Right lobe of liver (tissue), 6 donors: ENCODE results near the gene PPP1R1B. TPM values are rescaled to one million over a fixed set of nuclear protein-coding genes. Genes with fewer than 3 reads are reported as not detected.

ENCODE experiments used
- ATAC-seq, 4 donors: fragments of 200-7000 bp; cut with Tn5 transposase; one replicate each; pipeline ENCODE4 v1.9.1; 2020; ENCODE audit warnings: mild to moderate bottlenecking in 4 of 4, moderate library complexity in 4 of 4
- DNase-seq, 3 donors: peaks; one replicate each; pipeline ENCODE4 v3.0.0-alpha.2; 2020
- H3K27ac ChIP-seq, 3 donors: fragments of 200-600 bp; one replicate each; pipeline ENCODE4 v1.8.0; 2022
- H3K27me3 ChIP-seq, 2 donors: fragments of 200-600 bp; one replicate each; pipeline ENCODE4 v1.8.0; 2022
- H3K36me3 ChIP-seq, 4 donors: fragments of 200-600 bp; sonication (generic) in 1 of 4; one replicate each; pipeline versions ENCODE4 v1.5.1 to v1.8.0; 2017 to 2022; ENCODE audit warnings: control low read depth in 1 of 4
- H3K4me1 ChIP-seq, 4 donors: fragments of 200-600 bp; sonication (generic) in 1 of 4; one replicate each; pipeline versions ENCODE4 v1.5.1 to v1.8.0; 2017 to 2022; ENCODE audit warnings: control low read depth in 1 of 4
- H3K4me3 ChIP-seq, 3 donors: fragments of 200-600 bp; one replicate each; pipeline ENCODE4 v1.8.0; 2022
- H3K9me3 ChIP-seq, 4 donors: fragments of 200-600 bp; sonication (generic) in 1 of 4; one replicate each; pipeline versions ENCODE4 v1.5.1 to v1.8.0; 2017 to 2022; ENCODE audit warnings: control low read depth in 1 of 4
- POLR2A ChIP-seq: fragments of 450-650 bp; IDR thresholded peaks from one replicate; pipeline ENCODE4 v1.6.1; 2017; ENCODE audit warnings: antibody characterized with exemption, mild to moderate bottlenecking
- WGBS: methylation state at CpG from one replicate; pipeline ENCODE4 v1.1.6; 2018; ENCODE audit warnings: low coverage, low lambda C conversion rate; ENCODE audit not compliant: insufficient coverage; ENCODE audit errors: missing lambda C conversion rate; 5-methylcytosine and 5-hydroxymethylcytosine counted together
- intact Hi-C, 2 donors: fragments of 100-400 bp; cut with DNase I; formaldehyde crosslinking; loops; one replicate each; pipeline versions ENCODE4 v1.11.2 to v1.14.1; 2022
- total RNA-seq, 6 experiments: library from RNA; depleted of rRNA in 2 of 6; stranded (reverse); fragments of >200 nt in 2 of 6; fragmentation: NEBNext Ultra II Directional in 3 of 6; extraction: Animal tissue kit (Norgen Biotek cat#: 25700) in 3 of 6; gene quantifications; one replicate each; pipeline versions ENCODE4 v1.1.0 to v1.2.4, GENCODE V29; 2016 to 2023
- TF ChIP-seq, protein P1 (sequence below), 4 donors: fragments of 200-600 bp in 3 of 4; fragments of 450-650 bp in 1 of 4; IDR thresholded peaks; one replicate each; pipeline versions ENCODE4 v1.5.1 to v1.8.0; 2016 to 2022; ENCODE audit warnings: antibody characterized with exemption in 4 of 4, mild to moderate bottlenecking in 2 of 4
- donor health status: DM: no; HTN: yes; CAD: no.
- donor health status: DM: no; HTN: no; CAD: no.
- donor health status: DM: no; HTN: no; CAD: no.
- donor health status: DM: no; HTN: yes; CAD: no.
- donor health status: DM: no; HTN: yes; CAD: no.

Gene PPP1R1B
- total RNA-seq, 6 experiments from 2014 or later = 0.46 TPM; not detected in 5

DNA sequence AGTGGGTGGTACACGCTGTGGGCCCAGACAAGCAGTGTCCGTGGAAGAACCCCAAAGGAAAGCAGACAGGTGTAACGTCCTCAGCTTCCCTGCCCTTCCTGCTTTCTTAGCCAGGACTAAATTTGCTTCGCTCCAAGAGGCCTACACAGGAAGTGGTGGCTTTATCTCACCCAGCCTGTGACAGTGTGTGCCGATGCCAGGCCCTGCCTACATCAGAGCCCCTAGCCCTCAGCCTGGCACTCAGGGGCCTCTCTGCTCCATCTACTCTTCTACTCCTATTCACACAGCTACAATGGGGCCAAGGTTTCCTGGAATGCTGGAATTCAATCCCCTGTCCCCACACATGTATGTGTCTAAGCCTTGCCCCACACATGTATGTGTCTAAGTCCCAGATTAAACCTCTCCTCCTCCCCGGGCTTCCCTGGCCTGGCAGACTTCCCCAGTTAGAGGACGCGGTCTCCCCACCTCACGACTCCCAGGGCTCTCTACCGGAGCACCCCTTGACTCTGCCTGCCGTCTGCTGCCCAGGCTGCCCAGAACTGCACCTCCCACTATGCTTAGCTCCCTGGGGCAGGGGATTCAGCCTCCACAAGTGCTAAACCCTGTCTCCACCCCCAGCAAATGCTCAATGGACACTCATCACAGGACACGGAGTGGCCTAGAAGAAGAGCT lies 52.9 kb downstream of the PPP1R1B start:
- ATAC-seq = peak in 2 of 4 donors; percentile 17 to 19
- peak in 2 of 3 donors; percentile 14 to 49 for DNase-seq
- no peaks in the 10 kb centered on the region for H3K36me3 ChIP-seq
- H3K27me3 ChIP-seq = no peaks in the 10 kb centered on the region
- intact Hi-C loops = loop anchor here in 1 of 2 donors (10.0 kb wide), 1 partner anchor 55 kb away; the partner anchor contains the start of gene PPP1R1B
- no peak for TF ChIP-seq POLR2A
- TF ChIP-seq, protein P1, sequence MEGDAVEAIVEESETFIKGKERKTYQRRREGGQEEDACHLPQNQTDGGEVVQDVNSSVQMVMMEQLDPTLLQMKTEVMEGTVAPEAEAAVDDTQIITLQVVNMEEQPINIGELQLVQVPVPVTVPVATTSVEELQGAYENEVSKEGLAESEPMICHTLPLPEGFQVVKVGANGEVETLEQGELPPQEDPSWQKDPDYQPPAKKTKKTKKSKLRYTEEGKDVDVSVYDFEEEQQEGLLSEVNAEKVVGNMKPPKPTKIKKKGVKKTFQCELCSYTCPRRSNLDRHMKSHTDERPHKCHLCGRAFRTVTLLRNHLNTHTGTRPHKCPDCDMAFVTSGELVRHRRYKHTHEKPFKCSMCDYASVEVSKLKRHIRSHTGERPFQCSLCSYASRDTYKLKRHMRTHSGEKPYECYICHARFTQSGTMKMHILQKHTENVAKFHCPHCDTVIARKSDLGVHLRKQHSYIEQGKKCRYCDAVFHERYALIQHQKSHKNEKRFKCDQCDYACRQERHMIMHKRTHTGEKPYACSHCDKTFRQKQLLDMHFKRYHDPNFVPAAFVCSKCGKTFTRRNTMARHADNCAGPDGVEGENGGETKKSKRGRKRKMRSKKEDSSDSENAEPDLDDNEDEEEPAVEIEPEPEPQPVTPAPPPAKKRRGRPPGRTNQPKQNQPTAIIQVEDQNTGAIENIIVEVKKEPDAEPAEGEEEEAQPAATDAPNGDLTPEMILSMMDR (IDR thresholded peaks at IDR 0.05) = no peak
- WGBS = 30% methylated on average over 2 of the region's 12 CpGs
- H3K9me3 ChIP-seq = no peaks in the 10 kb centered on the region
- H3K4me3 ChIP-seq = no peak overlapping the region
- H3K4me1 ChIP-seq = no peaks in the 10 kb centered on the region
- no peak overlapping the region for H3K27ac ChIP-seq

DNA sequence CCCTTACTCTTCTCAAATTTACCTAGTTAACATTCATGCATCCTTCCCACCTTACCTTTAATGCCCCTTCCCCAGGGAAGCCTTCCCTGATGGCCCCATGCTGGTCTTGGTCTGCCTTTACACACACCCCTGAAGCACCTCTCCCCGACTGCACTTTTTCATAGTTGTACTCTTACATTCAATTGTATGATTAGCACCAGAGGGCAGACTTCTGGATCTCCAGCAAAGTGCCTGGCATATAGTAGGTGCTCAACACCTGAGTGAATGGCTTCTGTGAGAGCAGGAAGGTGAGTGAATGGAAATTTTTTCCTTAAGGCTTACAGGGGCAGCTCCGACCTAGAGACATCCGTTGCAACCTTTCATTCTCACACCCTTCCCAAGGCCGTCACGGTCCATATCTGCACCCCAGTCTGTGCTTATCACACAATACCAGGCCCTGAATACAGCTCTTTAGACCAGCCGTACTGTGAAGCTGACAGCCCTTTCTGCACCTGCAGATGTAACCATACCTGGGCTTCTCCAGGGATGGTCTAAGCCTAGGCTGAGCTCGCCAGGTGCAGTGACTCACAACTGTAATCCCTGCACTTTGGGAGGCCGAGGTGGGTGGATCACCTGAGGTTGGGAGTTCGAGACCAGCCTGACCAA lies 56.7 kb downstream of the PPP1R1B start:
- no peaks in the 10 kb centered on the region for H3K9me3 ChIP-seq
- 98% methylated on average over 5 of the region's 9 CpGs for WGBS
- no peaks in the 10 kb centered on the region for H3K27me3 ChIP-seq
- no peak overlapping the region for H3K27ac ChIP-seq
- intact Hi-C loops = no loop called here
- DNase-seq (no peak), ATAC-seq (no peak)
- TF ChIP-seq, protein P1 (IDR thresholded peaks at IDR 0.05) = no peak
- TF ChIP-seq POLR2A = no peak
- no peak overlapping the region for H3K4me3 ChIP-seq
- H3K4me1 ChIP-seq = peaks cover 0 to 10% (median 0%) of the 10 kb centered on the region in 4 donors
- H3K36me3 ChIP-seq = no peaks in the 10 kb centered on the region

DNA sequence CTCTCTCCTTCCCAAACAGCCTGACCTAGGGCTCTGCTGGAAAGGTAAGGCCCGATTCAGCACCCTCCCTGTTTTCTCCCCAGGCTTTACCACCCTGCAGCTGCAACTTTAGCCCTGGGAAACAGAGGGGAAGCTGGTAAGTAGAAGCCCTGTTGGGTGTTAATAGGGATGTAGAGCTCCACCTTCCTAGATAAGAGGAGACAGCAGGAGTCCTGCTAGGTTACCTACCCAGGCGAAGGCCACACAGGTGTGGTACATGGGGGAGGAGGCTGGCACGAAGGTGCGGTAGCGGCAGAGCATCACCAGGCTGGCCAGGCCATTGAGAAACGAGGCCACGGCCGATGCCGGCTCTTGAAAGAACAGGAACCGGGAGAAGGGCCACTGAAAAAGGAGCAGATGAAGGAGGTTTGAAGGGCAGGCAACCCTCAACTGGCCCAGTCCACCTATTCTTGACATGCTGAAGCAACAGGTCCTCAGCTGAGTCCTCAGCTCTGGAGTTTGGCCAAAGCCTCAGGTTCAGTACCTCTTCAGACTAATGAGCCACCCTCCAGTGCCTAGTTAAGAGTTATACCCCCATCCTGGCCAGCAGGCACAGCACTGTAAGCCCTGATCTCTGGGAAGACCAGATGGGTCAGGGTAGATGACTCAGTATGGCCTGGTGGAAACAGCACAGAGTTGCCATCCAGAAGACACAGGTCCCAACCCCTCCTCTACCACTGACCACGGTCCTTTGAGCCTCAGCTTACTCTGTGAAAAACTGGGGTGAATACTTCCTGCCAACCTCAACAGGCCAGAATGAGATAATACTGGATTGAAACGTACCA lies 57.8 kb downstream of the PPP1R1B start:
- peak in 2 of 3 donors; percentile 42 to 46 for DNase-seq

More for the DNA sequence above, 57.8 kb downstream of the PPP1R1B start:
- WGBS = 92% methylated on average over 3 of the region's 12 CpGs
- Histone ChIP-seq H3K36me3 (no peaks in the 10 kb centered on the region), H3K27ac (no peak overlapping the region), H3K4me3 (no peak overlapping the region), H3K4me1 (peaks cover 0 to 16% (median 0%) of the 10 kb centered on the region in 4 donors), H3K9me3 (no peaks in the 10 kb centered on the region), H3K27me3 (no peaks in the 10 kb centered on the region)
- no peak for ATAC-seq
- TF ChIP-seq POLR2A = no peak
- TF ChIP-seq, protein P1 (IDR thresholded peaks at IDR 0.05) = no peak
- intact Hi-C loops = no loop called here

Other genes starting within 250 kb of the PPP1R1B start
- 1 to 10 TPM; 6.0 to 9.8 (median 8.5) TPM for gene FBXL20, start 225.3 kb upstream of the PPP1R1B start, total RNA-seq
- gene MED1, start 175.7 kb upstream of the PPP1R1B start, total RNA-seq = 10 to 100 TPM in 5 of 6 experiments, 1 to 10 TPM in 1; 9.7 to 14.1 (median 13.2) TPM
- gene CDK12, start 165.5 kb upstream of the PPP1R1B start, total RNA-seq = 10 to 100 TPM; 19.4 to 33.4 (median 30.4) TPM
- gene NEUROD2, start 19.0 kb upstream of the PPP1R1B start, total RNA-seq = not detected
- gene STARD3, start 10.2 kb downstream of the PPP1R1B start, total RNA-seq = 10 to 100 TPM; 24.3 to 49.8 (median 28.0) TPM
- gene TCAP, start 38.4 kb downstream of the PPP1R1B start, total RNA-seq = 1 to 10 TPM in 4 of 6 experiments, under 1 TPM in 2; 0.49 to 4.3 (median 1.1) TPM
- gene PNMT, start 41.5 kb downstream of the PPP1R1B start, total RNA-seq = under 1 TPM in 2 of 6 experiments, not detected in 4; 0.37 TPM
- 10 to 100 TPM in 5 of 6 experiments, 1 to 10 TPM in 1; 9.7 to 25.7 (median 18.3) TPM for gene PGAP3, start 61.1 kb downstream of the PPP1R1B start, total RNA-seq
- gene ERBB2, start 73.1 kb downstream of the PPP1R1B start, total RNA-seq = 10 to 100 TPM in 5 of 6 experiments, 1 to 10 TPM in 1; 8.9 to 40.4 (median 26.2) TPM
- 10 to 100 TPM; 23.1 to 61.6 (median 29.0) TPM for gene MIEN1, start 103.6 kb downstream of the PPP1R1B start, total RNA-seq
- gene GRB7, start 111.0 kb downstream of the PPP1R1B start, total RNA-seq = 10 to 100 TPM in 2 of 6 experiments, 1 to 10 TPM in 4; 2.1 to 10.9 (median 7.5) TPM
- gene IKZF3, start 237.4 kb downstream of the PPP1R1B start, total RNA-seq = 1 to 10 TPM in 3 of 6 experiments, under 1 TPM in 3; 0.22 to 1.9 (median 0.92) TPM
- not detected for gene ZPBP2, start 241.2 kb downstream of the PPP1R1B start, total RNA-seq